ENCODE measurements around the gene ZNF24.
A peak's percentile ranks its signal among the peaks of the same experiment; 100 is the strongest.

Gene ZNF24

DNA sequence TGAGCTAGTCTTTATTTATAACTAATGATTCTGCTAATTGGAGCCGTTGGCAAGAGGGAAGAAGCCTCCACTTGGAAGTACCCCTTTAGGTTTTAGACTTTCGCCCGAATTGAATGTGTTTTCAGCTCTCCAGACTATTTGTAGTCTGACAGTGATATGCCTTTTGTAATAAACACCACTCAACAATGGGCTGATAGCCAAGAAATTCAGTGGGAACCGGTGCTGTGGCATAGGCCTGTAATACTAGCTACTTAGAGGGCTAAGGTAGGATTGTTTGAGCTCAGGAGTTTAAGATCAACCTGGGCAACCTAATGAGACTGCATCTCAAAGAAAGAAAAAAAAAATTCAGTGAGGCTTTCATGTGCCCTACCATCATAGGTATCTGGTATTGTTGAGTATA, 40.6 kb downstream of the ZNF24 start:
- DNase-seq, result no peak
- Histone ChIP-seq H3K4me3 (ENCODE audit: low read depth, low read length) (no peak overlapping the region), H3K27ac (no peak overlapping the region), H3K36me3 (replicated peaks) (peaks cover 39% of the 10 kb centered on the region), H3K27me3 (replicated peaks) (no peaks in the 10 kb centered on the region)
- TF ChIP-seq, protein P1, sequence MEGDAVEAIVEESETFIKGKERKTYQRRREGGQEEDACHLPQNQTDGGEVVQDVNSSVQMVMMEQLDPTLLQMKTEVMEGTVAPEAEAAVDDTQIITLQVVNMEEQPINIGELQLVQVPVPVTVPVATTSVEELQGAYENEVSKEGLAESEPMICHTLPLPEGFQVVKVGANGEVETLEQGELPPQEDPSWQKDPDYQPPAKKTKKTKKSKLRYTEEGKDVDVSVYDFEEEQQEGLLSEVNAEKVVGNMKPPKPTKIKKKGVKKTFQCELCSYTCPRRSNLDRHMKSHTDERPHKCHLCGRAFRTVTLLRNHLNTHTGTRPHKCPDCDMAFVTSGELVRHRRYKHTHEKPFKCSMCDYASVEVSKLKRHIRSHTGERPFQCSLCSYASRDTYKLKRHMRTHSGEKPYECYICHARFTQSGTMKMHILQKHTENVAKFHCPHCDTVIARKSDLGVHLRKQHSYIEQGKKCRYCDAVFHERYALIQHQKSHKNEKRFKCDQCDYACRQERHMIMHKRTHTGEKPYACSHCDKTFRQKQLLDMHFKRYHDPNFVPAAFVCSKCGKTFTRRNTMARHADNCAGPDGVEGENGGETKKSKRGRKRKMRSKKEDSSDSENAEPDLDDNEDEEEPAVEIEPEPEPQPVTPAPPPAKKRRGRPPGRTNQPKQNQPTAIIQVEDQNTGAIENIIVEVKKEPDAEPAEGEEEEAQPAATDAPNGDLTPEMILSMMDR (IDR thresholded peaks at IDR 0.05; ENCODE audit: low read depth, low read length, missing control alignments), result no peak
- in situ Hi-C loops (cut with HindIII; ENCODE audit: low pct_ligation_motif_present, low sequenced_read_pairs), result no loop called here

DNA sequence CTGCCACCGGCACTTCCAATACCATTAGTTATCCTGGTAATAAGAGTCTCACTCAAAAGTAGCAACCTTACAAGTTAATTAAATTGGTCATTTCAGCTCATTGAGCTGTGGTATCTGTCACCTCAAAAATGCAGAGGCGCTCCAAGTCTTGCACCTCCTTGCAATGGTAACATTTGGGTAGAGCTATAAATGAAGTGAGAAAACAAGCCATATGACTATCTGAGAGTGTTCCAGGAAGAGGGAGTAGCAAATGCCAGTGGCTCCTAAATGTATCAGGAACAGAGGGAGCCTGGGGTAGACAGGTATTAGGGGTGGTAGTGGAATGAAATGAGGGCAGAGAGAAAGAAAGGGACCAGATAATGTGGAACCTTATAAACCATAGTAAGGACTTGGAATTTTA, 48.2 kb downstream of the ZNF24 start:
- no peak overlapping the region for H3K27ac ChIP-seq
- H3K36me3 ChIP-seq (replicated peaks), result peaks cover 13% of the 10 kb centered on the region
- in situ Hi-C loops (cut with HindIII; ENCODE audit: low pct_ligation_motif_present, low sequenced_read_pairs), result no loop called here
- TF ChIP-seq, protein P1 (IDR thresholded peaks at IDR 0.05; ENCODE audit: low read depth, low read length, missing control alignments), result no peak
- H3K27me3 ChIP-seq (replicated peaks), result no peaks in the 10 kb centered on the region
- no peak for DNase-seq
- no peak overlapping the region for H3K4me3 ChIP-seq (ENCODE audit: low read depth, low read length)

DNA sequence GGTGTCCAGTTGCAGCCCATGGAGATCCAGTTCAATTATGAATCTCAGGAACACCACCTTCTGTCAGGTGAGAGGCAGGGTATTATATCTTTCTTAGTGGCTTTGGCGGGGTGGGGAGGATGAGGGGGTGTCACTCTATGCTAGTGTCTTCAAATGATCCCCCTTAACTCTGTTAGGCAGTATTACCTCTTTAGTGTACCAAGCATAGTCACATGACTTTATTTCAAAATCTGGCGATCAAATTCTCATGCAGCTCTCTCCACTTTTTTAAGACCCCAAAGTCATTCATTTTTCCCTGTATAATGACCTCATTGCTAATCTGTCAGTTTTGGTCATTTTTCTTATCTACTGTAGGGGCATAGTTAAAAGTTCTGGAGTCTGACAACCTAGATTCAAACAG, 53.1 kb downstream of the ZNF24 start:
- TF ChIP-seq, protein P1 (IDR thresholded peaks at IDR 0.05; ENCODE audit: low read depth, low read length, missing control alignments), result no peak
- Histone ChIP-seq H3K4me3 (ENCODE audit: low read depth, low read length) (peak overlapping the region; percentile 90), H3K27ac (no peak overlapping the region), H3K36me3 (replicated peaks) (peaks cover 5% of the 10 kb centered on the region), H3K27me3 (replicated peaks) (no peaks in the 10 kb centered on the region)
- no peak for DNase-seq
- in situ Hi-C loops (cut with HindIII; ENCODE audit: low pct_ligation_motif_present, low sequenced_read_pairs), result no loop called here

DNA sequence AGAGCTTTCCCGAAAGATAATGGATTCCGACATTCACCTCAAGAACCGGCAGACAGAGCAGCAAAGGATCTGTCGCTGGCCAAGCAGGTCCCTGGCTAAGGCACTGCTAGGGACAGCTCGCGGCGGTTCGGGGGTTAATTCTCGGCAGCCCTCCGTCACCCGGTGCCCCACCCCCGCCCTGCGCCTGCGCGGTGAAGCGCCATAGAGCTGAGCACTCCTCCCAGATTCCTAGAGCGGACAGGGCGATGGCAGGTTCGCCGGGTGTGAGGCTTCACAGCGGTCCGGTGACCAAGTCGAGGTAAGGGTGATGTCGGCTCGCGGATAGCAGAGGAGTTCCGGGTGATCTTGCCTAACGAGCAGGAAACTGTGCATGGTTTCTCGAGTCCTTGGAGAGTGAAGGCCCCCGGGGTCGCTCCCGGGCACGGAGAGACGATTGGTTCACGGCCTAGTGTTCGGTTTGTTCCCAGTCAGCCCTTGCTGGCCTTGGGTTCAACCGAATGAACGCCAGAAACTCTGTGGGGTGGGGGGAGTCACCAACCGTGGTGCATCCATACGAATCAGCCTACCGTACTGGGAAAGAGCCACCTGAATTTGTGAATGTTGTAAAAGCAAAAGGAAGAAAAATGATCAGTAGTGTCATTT, 54.0 kb downstream of the ZNF24 start, which contains the start of gene ZSCAN30:
Gene ZSCAN30, minus strand, starts transcription at position 136 of the 642 bp plus-strand sequence. CDS start 25,877 bp downstream, outside the sequence.
- Histone ChIP-seq H3K36me3 (replicated peaks) (peaks cover 4% of the 10 kb centered on the region), H3K27ac (peak within 1 kb of the TSS; percentile 63), H3K27me3 (replicated peaks) (no peaks in the 10 kb centered on the region), H3K4me3 (ENCODE audit: low read depth, low read length) (peak within 1 kb of the TSS; percentile 90)
- in situ Hi-C loops (cut with HindIII; ENCODE audit: low pct_ligation_motif_present, low sequenced_read_pairs), result no loop called here
- DNase-seq, result peak; percentile 93
- TF ChIP-seq, protein P1 (IDR thresholded peaks at IDR 0.05; ENCODE audit: low read depth, low read length, missing control alignments), result no peak

DNA sequence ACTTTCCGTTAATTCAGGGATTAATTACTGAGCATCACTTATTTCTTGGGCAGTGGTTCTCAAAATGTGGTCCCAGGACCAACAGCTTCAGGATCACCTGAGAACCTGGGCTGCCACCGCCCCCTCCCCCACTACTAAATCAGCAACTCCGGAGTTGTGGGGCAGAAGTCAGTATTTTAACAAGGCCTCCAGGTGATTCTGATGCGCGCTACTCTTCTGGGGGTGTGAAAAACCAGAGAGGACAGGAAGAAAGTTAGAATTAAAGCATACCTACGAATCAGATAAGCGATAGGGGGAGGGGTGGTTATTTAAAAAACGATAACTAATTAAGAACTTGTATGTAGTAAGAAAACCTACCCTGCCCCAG, 54.5 kb downstream of the ZNF24 start:
- in situ Hi-C loops (cut with HindIII; ENCODE audit: low pct_ligation_motif_present, low sequenced_read_pairs), result no loop called here
- TF ChIP-seq, protein P1 (IDR thresholded peaks at IDR 0.05; ENCODE audit: low read depth, low read length, missing control alignments), result no peak

DNA sequence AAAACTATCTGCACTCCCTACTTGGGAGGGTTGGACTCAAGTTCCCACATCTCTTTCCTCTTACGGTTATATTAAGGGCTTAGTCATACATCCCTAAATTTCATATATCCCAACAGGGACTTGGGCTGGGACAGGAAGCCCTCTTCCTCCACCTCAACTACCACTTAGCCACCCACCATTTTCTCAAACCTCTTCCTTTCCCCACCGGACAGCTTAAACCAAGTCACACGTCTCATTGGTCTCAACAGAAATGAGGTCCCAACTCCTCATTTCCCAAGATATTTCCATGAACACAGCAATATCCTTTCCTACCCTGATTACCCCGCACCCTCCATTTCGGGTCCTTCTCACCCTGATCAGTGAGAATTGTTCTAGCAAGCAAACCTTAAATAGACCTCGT, 54.9 kb downstream of the ZNF24 start:
- in situ Hi-C loops (cut with HindIII; ENCODE audit: low pct_ligation_motif_present, low sequenced_read_pairs), result no loop called here
- Histone ChIP-seq H3K27ac (peak overlapping the region; percentile 63), H3K4me3 (ENCODE audit: low read depth, low read length) (peak overlapping the region; percentile 90), H3K27me3 (replicated peaks) (no peaks in the 10 kb centered on the region), H3K36me3 (replicated peaks) (no peaks in the 10 kb centered on the region)
- DNase-seq, result no peak
- TF ChIP-seq, protein P1 (IDR thresholded peaks at IDR 0.05; ENCODE audit: low read depth, low read length, missing control alignments), result no peak

More for the DNA sequence above, 54.5 kb downstream of the ZNF24 start:
- H3K27me3 ChIP-seq (replicated peaks), result no peaks in the 10 kb centered on the region
- no peak for DNase-seq
- H3K36me3 ChIP-seq (replicated peaks), result no peaks in the 10 kb centered on the region
- H3K4me3 ChIP-seq (ENCODE audit: low read depth, low read length), result peak overlapping the region; percentile 90
- peak overlapping the region; percentile 63 for H3K27ac ChIP-seq
